SK-N-DZ (cell line): ENCODE measurements around the gene POLR2A. TPM values are rescaled to one million over a fixed set of nuclear protein-coding genes. Genes with fewer than 3 reads are reported as not detected.

ENCODE experiments used
- DNase-seq: peaks from one replicate; pipeline ENCODE4 v3.0.0-alpha.2; 2015; ENCODE audit warnings: low spot score
- polyA plus RNA-seq, 2 experiments: library from polyadenylated mRNA; depleted of rRNA; stranded (reverse); fragments of >200 nt; gene quantifications; 2 replicates each; pipeline ENCODE4 v1.2.3, GENCODE V29; 2014

POLR2A gene
- polyA plus RNA-seq (2014; cell fraction: cytosol; rRNA removed): 14.2 and 25.5 TPM in 2 replicates
- polyA plus RNA-seq (2014; cell fraction: nucleus; rRNA removed): 10.4 and 55.0 TPM in 2 replicates

GRCh38 chr17:7484067-7484918 is at the start of gene POLR2A:
Gene POLR2A, plus strand, starts transcription at chr17:7484366.
- peak; percentile 97 for DNase-seq

GRCh38 chr17:7435676-7436555 is 48.2 kb upstream of the POLR2A start:
- no peak for DNase-seq

- DNase-seq: peak; percentile 80
Observed at GRCh38 chr17:7436556-7437368, 47.4 kb upstream of the POLR2A start.

GRCh38 chr17:7437369-7437863 is 46.8 kb upstream of the POLR2A start:
- no peak for DNase-seq

GRCh38 chr17:7437950-7438614 is 46.1 kb upstream of the POLR2A start:
- peak; percentile 60 for DNase-seq

DNA sequence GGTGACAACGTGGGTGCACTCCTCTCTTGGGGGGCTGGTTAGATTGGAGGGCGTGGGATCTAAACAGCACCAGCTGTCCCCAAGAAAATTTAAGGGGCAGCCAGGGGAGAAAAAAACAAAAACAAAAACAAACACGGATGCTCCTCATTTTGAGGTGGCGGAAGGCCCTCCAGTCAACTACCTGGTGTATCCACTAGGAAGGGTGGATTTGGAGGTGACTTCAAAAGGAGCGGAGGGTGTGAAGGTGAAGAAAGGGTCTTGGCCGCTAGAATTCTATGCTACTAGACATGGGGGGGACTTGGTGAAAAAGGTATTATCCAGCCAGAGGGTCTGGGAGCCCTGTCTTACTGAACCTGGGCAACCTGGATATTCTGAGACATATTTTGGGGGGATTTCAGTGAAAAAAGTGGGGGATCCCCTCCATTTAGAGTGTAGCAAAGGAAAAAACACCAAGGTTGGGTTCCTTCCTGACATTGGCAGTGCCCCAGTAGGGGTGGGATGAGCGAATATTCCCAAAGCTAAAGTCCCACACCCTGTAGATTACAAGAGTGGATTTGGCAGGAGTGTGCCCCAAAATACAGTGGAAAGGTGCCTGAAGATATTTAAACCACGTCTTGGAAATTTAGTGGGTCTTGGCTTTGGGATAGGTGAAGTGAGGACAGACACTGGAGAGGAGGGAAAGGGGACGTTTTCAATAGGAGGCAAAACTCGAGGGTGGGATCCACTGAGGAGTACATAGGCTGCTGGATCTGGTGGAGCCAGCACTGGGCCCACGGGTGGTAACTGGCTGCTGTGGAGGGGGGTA is 45.3 kb upstream of the POLR2A start:
- no peak for DNase-seq

GRCh38 chr17:7439462-7440112 is 44.6 kb upstream of the POLR2A start, which contains the start of gene FGF11:
Gene FGF11, plus strand, starts transcription at chr17:7439512. Its CDS starts 109 bp downstream, at chr17:7439621.
- DNase-seq: no peak

- peak; percentile 81 for DNase-seq
Observed at GRCh38 chr17:7440113-7440833, 43.9 kb upstream of the POLR2A start.

- DNase-seq: peak; percentile 49
Observed at GRCh38 chr17:7440834-7441195, 43.4 kb upstream of the POLR2A start.

DNA sequence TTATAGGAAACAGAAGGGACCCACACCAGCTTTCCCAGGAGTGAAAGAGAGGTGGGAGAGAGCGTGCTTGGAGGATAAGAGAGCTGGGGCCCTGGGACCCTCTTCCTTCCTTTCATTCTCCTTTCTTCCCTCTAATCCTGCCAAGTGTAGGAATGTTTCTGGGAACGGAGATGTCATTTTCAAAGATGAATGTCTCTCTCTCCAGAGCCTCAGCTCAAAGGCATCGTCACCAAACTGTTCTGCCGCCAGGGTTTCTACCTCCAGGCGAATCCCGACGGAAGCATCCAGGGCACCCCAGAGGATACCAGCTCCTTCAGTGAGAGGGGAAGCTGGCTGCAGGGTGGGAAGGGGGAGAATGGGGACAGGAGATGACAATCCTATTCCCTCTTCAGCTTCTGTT is 42.9 kb upstream of the POLR2A start:
- no peak for DNase-seq

GRCh38 chr17:7442142-7442541 is 42.0 kb upstream of the POLR2A start:
- DNase-seq: no peak

- no peak for DNase-seq
Observed at GRCh38 chr17:7443499-7444485, 40.4 kb upstream of the POLR2A start.

- DNase-seq: peak; percentile 58
Observed at GRCh38 chr17:7444682-7445618, 39.2 kb upstream of the POLR2A start, which contains the start of gene CHRNB1. Gene CHRNB1, plus strand, starts transcription at chr17:7445061. Its CDS starts 67 bp downstream, at chr17:7445128.

DNA sequence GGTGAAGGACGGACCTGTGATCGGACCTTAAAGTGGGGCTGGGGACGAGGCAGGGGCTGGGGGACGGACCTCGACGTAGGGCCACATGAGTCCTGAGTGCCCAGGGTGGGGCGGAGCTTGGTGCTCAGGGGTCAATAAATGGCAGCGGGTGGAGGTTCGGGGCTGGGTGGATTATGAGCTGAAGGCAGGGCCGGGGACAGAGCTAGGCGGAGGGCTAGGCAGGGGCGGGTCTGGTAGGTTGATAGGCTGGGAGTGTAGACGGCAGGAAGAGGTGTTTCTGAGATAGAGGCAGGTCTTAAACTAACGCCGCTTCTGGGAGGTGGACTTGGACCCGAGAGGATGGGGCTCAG is 38.6 kb upstream of the POLR2A start:
- no peak for DNase-seq

DNA sequence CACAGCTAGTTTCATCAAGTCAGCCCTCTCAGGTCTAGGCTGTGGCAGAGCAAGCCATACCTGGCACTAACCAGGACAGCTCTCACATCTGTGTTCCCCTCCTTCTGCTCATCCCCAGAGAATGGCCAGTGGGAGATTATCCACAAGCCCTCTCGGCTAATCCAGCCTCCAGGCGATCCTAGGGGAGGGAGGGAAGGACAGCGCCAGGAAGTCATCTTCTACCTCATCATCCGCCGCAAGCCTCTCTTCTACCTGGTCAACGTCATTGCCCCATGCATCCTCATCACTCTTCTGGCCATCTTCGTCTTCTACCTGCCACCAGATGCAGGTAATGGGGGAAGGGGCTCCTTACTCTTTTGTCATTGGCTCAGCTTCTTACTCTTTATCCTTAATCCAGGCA is 35.7 kb upstream of the POLR2A start:
- DNase-seq: no peak

GRCh38 chr17:7459961-7460545 is 24.1 kb upstream of the POLR2A start:
- DNase-seq: no peak
